GM19395 (cell line): ENCODE measurements around the gene TSFM.
A peak's percentile ranks its signal among the peaks of the same experiment; 100 is the strongest.

ENCODE experiments used
- ATAC-seq: cut with Tn5 transposase; IDR thresholded peaks from one replicate; pipeline ENCODE4 v1.9.1; 2021; ENCODE audit warnings: mild to moderate bottlenecking, moderate library complexity; ENCODE audit not compliant: unreplicated experiment

Gene TSFM

GRCh38 chr12:57745485-57745881 lies 37.1 kb upstream of the TSFM start:
- ATAC-seq: no peak

GRCh38 chr12:57746025-57746424 lies 36.6 kb upstream of the TSFM start:
- no peak for ATAC-seq

GRCh38 chr12:57749061-57749460 lies 33.5 kb upstream of the TSFM start:
- no peak for ATAC-seq

- no peak for ATAC-seq
These were observed 31.8 kb upstream of the TSFM start for GRCh38 chr12:57750561-57751431.

GRCh38 chr12:57751432-57751787 lies 31.2 kb upstream of the TSFM start:
- ATAC-seq: no peak

- peak; percentile 73 for ATAC-seq
These were observed 30.6 kb upstream of the TSFM start, which contains the start of gene CDK4 for GRCh38 chr12:57751788-57752667. Gene CDK4 (minus strand): TSS chr12:57752310. CDS start chr12:57751717, 593 bp downstream.

GRCh38 chr12:57752668-57753000 lies 30.0 kb upstream of the TSFM start:
- no peak for ATAC-seq

GRCh38 chr12:57753756-57754337 lies 28.7 kb upstream of the TSFM start:
- no peak for ATAC-seq

- peak; percentile 39 for ATAC-seq
These were observed 28.0 kb upstream of the TSFM start, which contains the start of gene MARCHF9 for GRCh38 chr12:57754411-57755193. Gene MARCHF9 (plus strand): TSS chr12:57755103. CDS start chr12:57755529, 426 bp downstream.

- no peak for ATAC-seq
These were observed 27.5 kb upstream of the TSFM start for GRCh38 chr12:57755194-57755453.

- ATAC-seq: no peak
These were observed 26.9 kb upstream of the TSFM start for GRCh38 chr12:57755454-57756372.

GRCh38 chr12:57756406-57757341 lies 25.9 kb upstream of the TSFM start:
- ATAC-seq: peak; percentile 22

GRCh38 chr12:57757771-57758170 lies 24.8 kb upstream of the TSFM start:
- no peak for ATAC-seq

GRCh38 chr12:57758552-57759359 lies 23.8 kb upstream of the TSFM start:
- no peak for ATAC-seq

GRCh38 chr12:57759360-57759980 lies 23.1 kb upstream of the TSFM start:
- ATAC-seq: no peak

- ATAC-seq: no peak
These were observed 22.1 kb upstream of the TSFM start for GRCh38 chr12:57760347-57760982.

GRCh38 chr12:57761391-57761998 lies 21.1 kb upstream of the TSFM start:
- ATAC-seq: no peak
